Measurements from ENCODE around the gene POT1.
"Not testable (repeated sequence)": the region's sequence is repeated elsewhere in the genome, so short reads cannot be mapped to it uniquely, and the experiment has no call there.

Gene POT1, protein sequence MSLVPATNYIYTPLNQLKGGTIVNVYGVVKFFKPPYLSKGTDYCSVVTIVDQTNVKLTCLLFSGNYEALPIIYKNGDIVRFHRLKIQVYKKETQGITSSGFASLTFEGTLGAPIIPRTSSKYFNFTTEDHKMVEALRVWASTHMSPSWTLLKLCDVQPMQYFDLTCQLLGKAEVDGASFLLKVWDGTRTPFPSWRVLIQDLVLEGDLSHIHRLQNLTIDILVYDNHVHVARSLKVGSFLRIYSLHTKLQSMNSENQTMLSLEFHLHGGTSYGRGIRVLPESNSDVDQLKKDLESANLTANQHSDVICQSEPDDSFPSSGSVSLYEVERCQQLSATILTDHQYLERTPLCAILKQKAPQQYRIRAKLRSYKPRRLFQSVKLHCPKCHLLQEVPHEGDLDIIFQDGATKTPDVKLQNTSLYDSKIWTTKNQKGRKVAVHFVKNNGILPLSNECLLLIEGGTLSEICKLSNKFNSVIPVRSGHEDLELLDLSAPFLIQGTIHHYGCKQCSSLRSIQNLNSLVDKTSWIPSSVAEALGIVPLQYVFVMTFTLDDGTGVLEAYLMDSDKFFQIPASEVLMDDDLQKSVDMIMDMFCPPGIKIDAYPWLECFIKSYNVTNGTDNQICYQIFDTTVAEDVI

DNA sequence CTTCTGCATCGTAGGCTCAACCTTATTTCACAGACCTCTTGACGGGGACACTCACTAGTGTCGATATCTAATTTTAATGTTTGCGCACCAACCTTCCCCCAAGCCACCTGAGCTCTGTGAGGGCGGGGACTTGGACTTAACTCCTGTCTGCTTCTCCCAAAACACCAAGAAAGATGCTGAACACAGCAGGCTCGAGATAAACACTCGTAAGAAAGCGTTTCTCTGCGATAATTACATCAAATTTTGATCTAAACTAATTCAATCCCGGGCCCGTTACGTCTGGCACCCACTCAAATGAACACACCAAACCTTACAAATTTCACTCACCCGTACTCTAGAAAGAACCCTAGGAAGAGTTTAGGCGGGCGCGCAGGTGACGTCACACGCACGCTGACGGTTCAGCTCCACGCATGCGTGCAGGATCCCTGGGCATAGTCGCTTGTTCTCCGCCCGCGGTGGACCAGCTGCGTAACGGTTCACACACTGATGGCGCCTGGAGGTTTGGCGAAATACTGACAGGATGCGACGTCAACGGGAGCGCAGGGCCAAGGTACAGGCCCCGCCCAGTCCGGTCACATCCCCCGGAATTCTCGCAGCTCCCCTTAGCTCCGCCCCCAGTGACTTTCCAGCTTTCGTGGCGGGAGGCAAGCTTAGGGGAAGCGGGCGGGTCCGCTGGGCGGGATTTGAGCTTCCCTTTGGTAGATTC, at the start of gene POT1:
Gene POT1 (minus strand): TSS at position 359 of the 706 bp plus-strand sequence. CDS start 32,652 bp downstream, outside the sequence.
- DNase-seq = peak; percentile 99 to 100

DNA sequence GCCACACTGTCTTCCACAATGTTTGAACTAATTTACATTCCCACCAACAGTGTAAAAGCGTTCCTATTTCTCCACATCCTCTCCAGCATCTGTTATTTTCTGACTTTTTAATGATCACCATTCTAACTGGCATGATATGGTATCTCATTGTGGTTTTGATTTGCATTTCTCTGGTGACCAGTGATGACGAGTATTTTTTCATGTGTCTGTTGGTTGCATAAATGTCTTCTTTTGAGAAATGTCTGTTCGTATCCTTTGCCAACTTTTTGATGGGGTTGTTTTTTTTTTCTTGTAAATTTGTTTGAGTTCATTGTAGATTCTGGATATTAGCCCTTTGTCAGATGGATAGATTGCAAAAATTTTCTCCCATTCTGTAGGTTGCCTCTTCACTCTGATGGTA, 45.5 kb upstream of the POT1 start:
- not testable (repeated sequence) for DNase-seq

DNA sequence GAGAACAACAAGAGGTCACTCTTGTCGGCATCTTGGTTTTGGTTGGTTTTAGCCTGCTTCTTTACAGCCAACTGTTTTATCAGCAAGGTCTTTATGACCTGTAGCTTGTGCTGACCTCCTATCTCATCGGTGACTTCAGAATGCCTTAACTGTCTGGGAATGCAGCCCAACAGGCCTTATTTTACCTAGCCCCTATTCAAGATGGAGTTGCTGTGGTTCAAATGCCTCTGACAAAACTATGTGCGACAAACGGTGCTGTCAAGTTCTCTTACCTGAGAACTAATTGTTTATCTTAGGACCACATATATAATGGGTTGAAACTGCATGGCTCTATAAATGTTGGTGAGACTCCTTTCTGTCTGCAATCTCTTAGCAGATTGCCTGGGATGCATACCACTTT, 35.9 kb upstream of the POT1 start:
- no peak for DNase-seq

DNA sequence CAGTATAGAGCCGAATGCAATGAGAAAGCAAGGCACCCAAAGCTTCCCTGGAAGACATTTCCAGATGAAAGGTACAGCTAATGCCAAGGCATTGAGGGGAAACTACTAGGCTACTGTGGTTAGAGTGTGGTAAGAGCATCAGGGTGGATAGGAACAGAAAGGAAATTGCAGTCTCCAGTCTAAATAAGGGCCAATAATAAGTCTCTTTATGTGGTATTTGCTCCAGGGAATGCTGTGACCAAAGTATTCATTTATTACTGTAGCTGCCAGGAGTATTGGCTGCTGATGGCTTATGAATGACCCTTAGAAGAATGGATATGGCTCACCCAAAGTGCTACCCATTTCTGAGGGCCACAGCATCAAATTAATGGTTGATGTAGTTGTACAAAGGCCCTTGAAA, 30.1 kb upstream of the POT1 start:
- no peak for DNase-seq

DNA sequence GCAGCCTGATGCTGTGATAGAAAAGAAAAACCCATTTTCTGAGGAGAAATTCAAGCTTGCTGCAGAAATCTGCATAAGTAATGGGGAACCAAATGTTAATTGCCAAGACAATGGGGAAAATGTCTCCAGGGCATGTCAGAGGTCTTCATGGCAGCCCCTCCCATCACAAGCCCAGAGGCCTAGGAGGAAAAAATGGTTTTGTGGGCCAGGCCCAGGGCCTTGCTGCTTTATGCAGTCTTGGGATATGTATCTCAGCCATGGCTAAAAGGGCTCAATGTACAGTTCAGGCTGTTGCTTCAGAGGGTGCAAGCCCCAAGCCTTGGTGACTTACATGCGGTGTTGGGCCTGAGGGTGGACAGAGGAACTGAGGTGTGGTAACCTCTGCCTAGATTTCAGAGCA, 28.3 kb upstream of the POT1 start:
- not testable (repeated sequence) for DNase-seq

DNA sequence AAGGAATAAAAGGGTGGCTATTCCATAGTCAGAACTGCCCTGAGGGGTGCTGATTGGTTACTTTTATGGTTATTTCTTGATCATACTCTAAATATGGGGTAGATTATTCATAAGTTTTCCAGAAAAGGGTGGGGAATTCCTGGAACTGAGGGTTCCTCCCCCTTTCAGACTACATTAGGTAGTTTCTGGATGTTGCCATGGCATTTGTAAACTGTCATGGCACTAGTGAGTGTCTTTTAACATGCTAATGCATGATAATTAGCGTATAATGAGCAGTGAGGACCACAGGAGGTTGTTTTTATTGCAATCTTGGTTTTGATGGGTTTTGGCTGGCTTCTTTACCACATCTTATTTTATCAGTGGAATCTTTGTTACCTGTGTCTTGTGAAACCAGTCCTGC, 26.5 kb upstream of the POT1 start:
- no peak for DNase-seq

DNA sequence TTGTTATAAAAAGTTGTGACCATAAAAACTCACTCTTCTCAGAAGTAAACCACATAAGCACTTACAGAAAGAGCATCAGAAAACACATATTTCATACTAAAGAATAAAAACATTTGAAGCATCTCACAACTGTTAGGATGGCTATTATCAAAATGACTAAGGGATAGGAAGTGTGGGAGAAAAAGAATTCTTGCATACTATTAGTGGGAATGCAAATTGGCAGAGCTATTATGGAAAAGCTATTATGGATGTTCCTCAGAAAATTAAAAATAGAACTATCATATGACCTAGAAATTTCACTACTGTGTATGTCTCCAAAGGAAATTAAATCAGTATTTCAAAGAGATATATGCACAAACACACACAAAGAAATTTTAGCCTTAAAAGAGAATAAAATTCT, 25.2 kb upstream of the POT1 start:
- no peak for DNase-seq

DNA sequence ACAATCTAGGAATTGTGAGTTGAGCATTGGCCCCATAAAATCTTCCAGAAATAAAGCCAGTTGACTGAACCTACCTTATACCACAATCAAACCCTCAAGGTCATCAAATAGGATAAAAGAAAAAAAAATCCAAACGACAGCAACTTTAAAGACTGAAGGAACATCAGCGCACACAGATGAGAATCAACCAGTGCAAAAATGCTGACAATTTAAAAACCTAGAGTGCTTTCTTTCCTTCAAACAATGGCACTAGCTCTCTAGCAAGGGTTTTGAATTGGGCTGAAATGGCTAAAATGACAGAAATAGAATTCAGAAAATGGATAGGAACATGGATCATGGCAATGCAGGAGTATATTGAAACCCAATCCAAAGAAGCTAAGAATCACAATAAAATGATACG, 16.1 kb upstream of the POT1 start:
- no peak for DNase-seq

DNA sequence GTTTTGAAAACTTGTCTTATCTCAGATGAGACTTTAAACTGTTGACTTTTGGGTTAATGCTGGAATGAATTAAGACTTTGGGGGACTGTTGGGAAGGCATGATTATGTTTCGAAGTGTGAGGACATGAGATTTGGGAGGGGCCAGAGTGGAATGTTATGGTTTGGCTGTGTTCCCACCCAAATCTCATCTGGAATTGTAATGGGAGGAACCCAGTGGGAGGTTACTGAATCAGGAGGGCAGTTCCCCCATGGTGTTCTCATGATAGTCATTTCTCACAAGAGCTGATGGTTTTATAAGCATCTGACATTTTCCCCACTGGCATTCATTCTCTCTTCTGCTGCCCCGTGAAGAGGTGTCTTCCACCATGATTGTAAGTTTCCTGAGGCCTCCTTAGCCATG, 13.8 kb upstream of the POT1 start:
- no peak for DNase-seq

DNA sequence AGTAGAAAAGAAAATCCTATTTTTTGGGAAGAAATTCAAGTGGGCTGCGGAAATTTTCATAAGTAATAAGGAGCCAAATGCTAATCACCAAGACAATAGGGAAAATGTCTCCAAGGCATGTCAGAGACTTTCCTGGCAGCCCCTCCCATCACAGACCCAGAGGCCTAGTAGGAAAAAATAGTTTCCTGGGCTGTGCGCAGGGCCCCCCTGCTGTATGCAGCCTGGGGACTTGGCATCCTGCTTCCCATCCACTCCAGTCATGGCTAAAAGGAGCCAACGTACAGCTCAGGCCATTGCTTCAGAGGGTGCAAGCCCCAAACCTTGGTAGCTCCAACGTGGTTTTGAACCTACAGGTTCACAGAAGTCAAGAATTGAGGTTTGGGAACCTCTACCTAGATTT, 12.8 kb upstream of the POT1 start:
- no peak for DNase-seq

DNA sequence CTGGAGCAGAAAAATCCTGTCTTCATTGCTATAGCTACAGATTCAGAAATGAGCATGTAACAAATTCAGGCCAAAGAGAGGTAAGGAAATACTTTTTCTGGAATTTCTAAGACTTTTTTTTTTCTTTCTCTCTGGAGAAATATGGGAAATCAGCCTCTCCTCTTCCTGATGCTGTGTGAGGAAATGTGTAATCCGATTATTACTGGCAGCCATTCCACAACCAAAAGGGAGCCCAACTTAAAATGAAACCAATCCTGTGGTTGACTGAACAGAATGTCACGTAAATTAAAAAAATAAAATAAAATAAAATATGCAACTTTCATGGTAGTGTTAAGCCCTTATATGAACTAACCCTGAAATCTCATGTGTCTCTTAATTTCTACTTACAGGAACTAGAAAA, 10.7 kb upstream of the POT1 start:
- no peak for DNase-seq

DNA sequence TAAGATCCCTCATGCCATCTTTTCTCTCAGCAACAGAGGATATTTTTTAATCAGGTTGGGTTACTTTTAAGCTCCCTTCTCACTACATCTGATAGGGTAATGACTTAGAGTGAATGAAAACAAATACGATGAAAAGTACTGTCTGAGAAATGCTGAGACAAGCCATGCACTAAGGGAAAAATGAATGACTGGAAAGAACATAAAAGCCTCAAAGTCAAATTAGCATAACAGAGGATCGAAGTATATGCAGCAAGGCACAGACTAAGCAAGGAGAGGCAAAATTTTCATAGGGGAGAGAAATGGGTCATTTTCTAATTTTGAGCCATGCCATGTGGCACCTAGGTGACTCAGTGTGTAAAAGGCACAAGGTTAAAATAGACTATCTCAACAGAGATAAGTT, 8.5 kb upstream of the POT1 start:
- no peak for DNase-seq

DNA sequence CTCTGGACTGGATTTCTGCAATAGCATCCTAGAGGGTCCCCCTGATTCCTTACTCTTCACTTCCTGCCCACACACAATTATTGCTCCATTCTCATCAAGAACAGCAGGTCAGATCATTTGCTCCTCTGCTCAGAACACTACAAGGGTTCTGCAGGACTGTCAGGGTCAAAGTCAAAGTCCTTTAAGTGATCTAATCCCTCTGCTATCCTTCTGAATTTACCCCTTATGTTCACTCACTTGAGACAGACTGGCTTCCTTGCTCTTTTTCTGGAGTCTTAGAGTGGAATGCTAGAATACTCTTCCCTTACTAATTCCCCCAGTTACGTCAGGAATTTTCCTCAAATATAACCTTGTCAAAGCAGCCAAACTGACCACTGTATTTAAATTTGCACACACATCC, 7.5 kb upstream of the POT1 start:
- DNase-seq = no peak

DNA sequence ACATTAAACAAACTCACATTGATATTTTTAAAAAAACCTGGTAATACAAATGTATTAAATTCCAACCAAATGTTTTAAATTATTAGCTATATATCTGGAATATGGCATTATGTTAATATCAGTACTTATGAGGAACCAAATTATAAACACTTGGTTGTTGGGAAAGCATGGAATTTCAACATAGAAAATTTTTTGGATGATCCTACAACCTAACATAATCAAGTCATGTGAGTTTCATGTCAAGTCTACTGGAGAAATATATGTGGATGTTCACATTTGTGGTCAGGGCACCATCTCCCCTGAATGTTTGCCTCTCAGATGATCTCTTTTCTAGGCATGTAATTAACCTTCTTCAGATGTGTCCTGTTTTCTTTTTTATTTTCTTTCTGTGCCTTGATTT, 5.2 kb upstream of the POT1 start:
- no peak for DNase-seq

DNA sequence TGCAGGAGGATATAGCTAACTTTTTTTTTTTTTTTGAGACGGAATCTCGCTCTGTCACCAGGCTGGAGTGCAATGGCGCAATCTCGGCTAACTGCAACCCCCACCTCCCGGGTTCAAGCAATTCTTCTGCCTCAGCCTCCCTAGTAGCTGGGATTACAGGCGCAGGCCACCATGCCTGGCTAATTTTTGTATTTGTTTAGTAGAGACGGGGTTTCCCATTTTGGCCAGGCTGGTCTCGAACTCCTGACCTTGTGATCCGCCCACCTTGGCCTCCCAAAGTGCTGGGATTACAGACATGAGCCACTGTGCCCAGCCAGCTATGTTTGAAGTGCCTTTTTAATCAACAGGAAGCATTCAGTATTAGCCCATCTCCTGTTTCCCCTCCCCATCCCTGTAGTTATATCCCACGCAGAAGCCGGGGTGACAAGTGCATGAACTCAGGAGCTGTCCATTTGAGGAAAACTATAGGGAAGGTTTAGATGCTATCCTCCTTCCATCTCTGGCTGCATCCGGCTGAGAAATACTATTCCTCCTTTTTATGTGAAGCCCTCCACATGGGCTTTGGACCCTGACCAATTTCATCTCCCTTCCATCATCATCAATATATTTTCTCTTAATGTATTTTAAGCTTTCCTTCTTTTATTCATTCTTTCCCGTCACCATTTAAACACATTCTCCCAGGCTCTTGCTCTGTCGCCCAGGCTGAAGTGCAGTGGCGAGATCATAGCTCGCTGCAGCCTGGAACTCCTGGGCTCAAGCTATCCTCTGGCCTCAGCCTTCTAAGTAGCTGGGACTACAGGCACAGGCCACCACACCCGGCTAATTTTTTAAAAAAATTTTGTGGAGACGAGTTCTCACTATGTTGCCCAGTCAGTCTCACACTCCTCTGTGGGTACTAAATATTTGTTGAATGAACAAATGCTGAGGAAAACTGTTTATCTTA, 1.3 kb upstream of the POT1 start:
- no peak for DNase-seq

DNA sequence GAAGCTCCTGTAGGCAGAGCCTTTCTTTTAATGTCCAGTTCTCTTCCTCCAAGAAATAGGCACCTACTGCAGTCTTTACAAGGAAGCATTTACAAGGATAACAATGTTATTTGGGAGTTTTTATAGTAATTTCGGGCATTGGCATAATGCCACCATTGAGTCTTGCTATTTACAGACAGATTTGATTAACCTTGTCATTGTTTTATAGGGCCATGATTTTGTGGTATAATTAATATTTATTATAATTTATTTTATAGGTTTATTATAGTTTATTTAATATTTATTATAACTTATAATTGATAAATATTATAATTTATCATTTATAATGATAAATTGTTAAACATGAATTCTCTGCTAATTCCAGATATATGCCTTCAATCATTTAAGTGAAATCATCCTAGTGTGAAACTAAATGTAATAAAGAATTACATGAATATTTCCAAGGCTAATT, 573 bp upstream of the POT1 start:
- DNase-seq = no peak

DNA sequence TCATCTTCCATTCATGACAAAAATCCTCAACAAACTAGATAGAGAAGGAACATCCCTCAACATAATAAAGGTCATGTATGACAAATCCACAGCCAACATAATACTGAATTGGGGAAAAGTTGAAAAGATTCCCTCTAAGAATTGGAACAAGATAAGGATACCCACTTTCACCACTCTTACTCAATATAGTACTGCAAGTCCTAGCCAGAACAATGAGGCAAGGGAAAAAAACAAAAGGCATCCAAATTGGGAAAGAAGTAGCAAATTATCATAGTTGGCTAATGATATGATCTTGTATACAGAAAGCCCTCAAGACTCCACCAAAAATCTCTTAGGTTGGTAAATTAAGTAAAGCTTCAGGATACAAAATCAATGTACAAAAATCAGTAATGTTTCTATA, 4.7 kb downstream of the POT1 start:
- DNase-seq = no peak

DNA sequence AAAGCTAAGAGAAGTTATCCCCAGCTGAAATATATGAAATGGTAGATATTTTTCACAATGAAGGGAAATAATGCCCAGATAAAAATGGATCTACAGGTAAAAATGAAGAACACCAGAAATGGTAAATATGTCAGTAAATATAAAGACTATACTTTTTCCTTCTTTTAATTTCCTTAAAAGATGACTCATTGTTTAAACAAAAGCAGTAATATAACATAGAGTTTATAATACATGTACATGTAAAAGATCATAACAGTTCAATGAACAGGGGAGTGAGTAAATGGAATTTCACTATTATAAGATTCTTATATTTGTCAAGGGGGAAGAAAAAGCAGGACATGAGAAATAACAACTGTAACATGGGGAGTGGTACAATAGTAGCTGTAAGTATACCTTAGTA, 7.4 kb downstream of the POT1 start:
- no peak for DNase-seq

DNA sequence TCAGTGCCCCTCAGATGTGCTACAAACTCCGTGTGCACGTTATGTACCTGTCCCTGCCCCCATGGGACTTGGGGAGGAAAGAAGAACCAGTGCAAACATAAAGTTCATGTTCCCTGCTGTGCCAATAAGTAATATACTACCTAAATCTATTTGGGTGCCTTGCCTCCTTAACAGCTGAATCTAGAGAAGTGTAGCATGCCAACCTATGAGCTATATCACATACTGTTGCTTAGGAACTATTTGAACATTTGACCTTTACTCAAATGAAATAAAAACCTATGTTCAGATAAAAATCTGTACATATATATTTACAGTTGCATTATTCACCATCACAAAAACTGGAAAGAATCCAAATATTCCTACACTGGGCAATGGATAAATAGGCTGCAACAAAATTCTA, 9.8 kb downstream of the POT1 start:
- no peak for DNase-seq

DNA sequence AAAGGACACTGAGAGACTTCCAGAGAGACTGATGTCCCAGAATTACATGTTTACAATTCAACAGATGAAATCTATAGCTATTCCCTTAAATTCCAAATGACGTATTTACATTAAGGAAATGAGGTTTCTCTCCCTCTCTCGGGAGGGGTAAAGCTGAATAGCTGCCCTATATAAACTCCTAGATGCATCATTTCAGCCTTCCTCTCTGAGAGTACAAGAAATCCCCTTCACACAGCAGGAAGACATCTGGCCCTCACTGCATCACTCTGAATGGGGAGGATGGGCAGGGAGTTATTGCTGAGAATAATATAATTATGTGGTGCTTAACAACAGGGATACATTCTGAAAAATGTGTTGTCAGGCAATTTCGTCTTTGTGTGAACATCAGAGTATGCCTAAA, 11.0 kb downstream of the POT1 start:
- DNase-seq = no peak

DNA sequence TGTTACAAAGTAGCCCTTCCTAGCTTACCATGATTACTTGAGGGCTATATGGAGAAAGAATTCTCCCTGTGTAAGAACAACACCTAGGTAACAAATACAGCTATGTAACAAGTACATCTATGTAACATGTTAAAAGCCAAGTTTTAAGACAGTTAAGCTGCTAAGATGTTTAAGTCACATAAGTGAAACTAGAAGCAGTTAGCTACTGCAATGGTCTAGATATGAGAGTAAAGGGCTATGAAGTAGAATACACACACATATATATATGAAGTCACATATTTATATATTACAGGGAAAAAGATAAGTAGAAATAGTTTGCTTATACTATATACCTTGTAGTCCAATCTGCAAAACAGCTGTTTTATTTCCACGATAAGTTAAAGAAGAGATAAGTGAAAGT, 14.4 kb downstream of the POT1 start:
- DNase-seq = no peak

DNA sequence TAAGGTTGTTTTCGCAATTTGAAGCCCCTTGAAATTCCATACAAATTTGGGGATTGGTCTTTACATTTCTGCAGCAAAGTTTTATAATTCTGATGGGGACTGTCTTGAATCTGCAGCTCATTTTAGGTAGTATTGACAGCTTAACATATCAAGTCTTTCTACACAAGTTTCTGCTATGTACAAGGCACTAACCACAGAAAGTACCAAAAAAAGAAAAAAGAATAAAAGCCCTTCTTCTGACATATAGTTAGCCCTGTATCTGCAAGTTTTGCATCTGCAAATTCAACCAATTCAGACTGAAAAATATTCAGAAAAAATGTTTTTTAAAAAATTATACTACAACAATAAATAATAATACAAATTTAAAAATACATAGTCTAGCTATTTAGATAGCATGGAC, 15.3 kb downstream of the POT1 start:
- DNase-seq = no peak

DNA sequence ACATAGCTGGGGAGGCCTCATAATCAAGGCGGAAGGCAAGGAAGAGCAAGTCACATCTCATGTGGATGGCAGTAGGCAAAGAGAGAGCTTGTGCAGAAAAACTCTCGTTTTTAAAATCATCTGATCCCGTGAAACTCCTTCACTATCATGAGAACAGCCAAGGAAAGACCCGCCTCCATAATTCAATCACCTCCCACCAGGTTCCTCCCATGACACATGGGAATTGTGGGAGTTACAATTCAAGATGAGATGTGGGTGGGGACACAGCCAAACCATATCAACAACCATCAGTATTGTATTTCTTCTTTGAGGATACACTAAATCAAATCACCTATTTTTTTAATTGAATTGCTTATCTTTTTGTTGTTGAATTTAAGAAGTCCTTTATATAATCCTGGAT, 16.7 kb downstream of the POT1 start:
- DNase-seq = no peak

Measured in NCI-H2081 (cell line).